ENCODE data around the gene TNPO3.

The TNPO3 gene

GRCh38 chr7:129074361-129074871 lies 19.5 kb upstream of the TNPO3 start:
- H3K4me2 ChIP-seq, result no peak overlapping the region
- no peak overlapping the region for H2AFZ ChIP-seq (ENCODE audit: low read depth)
- peaks cover 36% of the 10 kb centered on the region for H3K4me1 ChIP-seq (ENCODE audit: low read depth, poor library complexity, severe bottlenecking)
- H4K20me1 ChIP-seq (ENCODE audit: insufficient read depth), result no peaks in the 10 kb centered on the region
- H3K4me3 ChIP-seq (IDR thresholded peaks at IDR 0.05; ENCODE audit: insufficient read depth, low read depth, low read length), result no peak overlapping the region
- no peaks in the 10 kb centered on the region for H3K36me3 ChIP-seq (ENCODE audit: insufficient read depth)
- H3K79me2 ChIP-seq (ENCODE audit: insufficient read depth, low read depth), result no peaks in the 10 kb centered on the region
- no peaks in the 10 kb centered on the region for H3K27me3 ChIP-seq (ENCODE audit: insufficient read depth, low read depth)
- no peak for TF ChIP-seq CTCF (conservative IDR thresholded peaks at IDR 0.05; ENCODE audit: low read depth, low read length)
- H3K27ac ChIP-seq, result no peak overlapping the region
- H3K9ac ChIP-seq, result no peak overlapping the region

DNA sequence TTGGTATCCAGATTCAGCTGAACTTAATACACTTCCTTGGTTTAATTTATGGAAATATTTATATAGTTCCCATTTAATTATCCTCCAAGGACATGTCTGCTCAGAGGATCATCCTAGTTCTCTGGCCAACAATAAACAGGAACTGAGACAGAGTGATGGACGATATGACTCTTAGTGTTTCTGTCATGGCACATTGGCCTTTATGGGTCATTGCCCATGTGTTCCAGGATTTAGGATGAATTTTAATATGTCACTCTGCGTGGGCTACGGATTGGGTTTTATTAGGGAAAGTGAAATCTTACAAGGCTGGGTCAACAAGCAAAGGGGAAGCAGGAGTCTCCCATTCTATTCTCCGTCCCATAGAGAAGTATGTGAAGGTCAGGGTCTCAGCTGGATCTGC lies 18.8 kb upstream of the TNPO3 start:
- no peak for TF ChIP-seq CTCF (conservative IDR thresholded peaks at IDR 0.05; ENCODE audit: low read depth, low read length)
- H4K20me1 ChIP-seq (ENCODE audit: insufficient read depth), result no peaks in the 10 kb centered on the region
- H3K79me2 ChIP-seq (ENCODE audit: insufficient read depth, low read depth), result no peaks in the 10 kb centered on the region
- H3K9ac ChIP-seq, result peak overlapping the region; percentile 62; the same call in 1 of the 2 replicates
- H2AFZ ChIP-seq (ENCODE audit: low read depth), result peak overlapping the region; percentile 66
- H3K4me2 ChIP-seq, result peak overlapping the region; percentile 68
- no peaks in the 10 kb centered on the region for H3K27me3 ChIP-seq (ENCODE audit: insufficient read depth, low read depth)
- H3K4me1 ChIP-seq (ENCODE audit: low read depth, poor library complexity, severe bottlenecking), result peaks cover 36% of the 10 kb centered on the region
- no peak overlapping the region for H3K4me3 ChIP-seq (IDR thresholded peaks at IDR 0.05; ENCODE audit: insufficient read depth, low read depth, low read length)
- peak overlapping the region; percentile 82 for H3K27ac ChIP-seq
- H3K36me3 ChIP-seq (ENCODE audit: insufficient read depth), result no peaks in the 10 kb centered on the region

- Histone ChIP-seq H2AFZ (ENCODE audit: low read depth) (peak overlapping the region; percentile 66), H3K9ac (peak overlapping the region; percentile 62), H3K27me3 (ENCODE audit: insufficient read depth, low read depth) (no peaks in the 10 kb centered on the region), H3K4me3 (IDR thresholded peaks at IDR 0.05; ENCODE audit: insufficient read depth, low read depth, low read length) (no peak overlapping the region), H4K20me1 (ENCODE audit: insufficient read depth) (no peaks in the 10 kb centered on the region), H3K4me2 (peak overlapping the region; percentile 68), H3K27ac (peak overlapping the region; percentile 82), H3K36me3 (ENCODE audit: insufficient read depth) (no peaks in the 10 kb centered on the region), H3K4me1 (ENCODE audit: low read depth, poor library complexity, severe bottlenecking) (peaks cover 36% of the 10 kb centered on the region), H3K79me2 (ENCODE audit: insufficient read depth, low read depth) (no peaks in the 10 kb centered on the region)
- TF ChIP-seq CTCF (conservative IDR thresholded peaks at IDR 0.05; ENCODE audit: low read depth, low read length), result no peak
Measured at GRCh38 chr7:129073204-129073603, 18.3 kb upstream of the TNPO3 start.

DNA sequence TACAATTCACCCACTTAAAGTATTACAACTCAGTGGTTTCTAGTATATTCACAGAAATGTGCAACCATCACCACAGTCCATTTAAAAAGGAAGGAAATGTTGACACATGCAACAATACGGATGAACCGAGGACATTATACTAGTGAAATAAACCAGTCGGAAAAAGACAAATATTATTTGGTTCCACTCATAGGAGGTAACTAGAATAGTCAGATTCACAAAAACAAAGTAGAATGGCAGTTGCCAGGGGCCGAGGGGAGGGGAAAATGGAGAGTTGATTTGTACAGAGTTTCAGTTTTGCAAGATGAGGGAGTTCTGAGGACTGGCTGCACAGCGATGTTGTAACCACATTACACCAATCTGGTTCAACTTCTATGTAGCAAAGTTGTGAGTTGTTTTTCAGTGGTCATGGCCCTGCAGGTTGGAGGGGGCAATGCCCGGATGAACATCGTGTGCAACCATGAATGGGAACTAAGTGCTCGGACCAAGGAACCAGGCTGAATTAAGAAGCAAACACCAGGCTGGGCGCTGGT lies 17.6 kb upstream of the TNPO3 start:
- Histone ChIP-seq H3K9ac (peak overlapping the region; percentile 62), H4K20me1 (ENCODE audit: insufficient read depth) (no peaks in the 10 kb centered on the region), H3K4me1 (ENCODE audit: low read depth, poor library complexity, severe bottlenecking) (peaks cover 40% of the 10 kb centered on the region), H3K36me3 (ENCODE audit: insufficient read depth) (no peaks in the 10 kb centered on the region), H3K4me3 (IDR thresholded peaks at IDR 0.05; ENCODE audit: insufficient read depth, low read depth, low read length) (no peak overlapping the region), H3K79me2 (ENCODE audit: insufficient read depth, low read depth) (no peaks in the 10 kb centered on the region), H3K27ac (peak overlapping the region; percentile 82), H3K27me3 (ENCODE audit: insufficient read depth, low read depth) (no peaks in the 10 kb centered on the region), H2AFZ (ENCODE audit: low read depth) (peak overlapping the region; percentile 66), H3K4me2 (peak overlapping the region; percentile 68)
- TF ChIP-seq CTCF (conservative IDR thresholded peaks at IDR 0.05; ENCODE audit: low read depth, low read length), result no peak

Measured in KMS-11 (cell line).